ENCODE results near the gene BAZ2B.

The BAZ2B gene

GRCh38 chr2:159546039-159546438 is 70.3 kb downstream of the BAZ2B start:
- ATAC-seq (ENCODE audit: insufficient read depth, low read depth) (no peak), DNase-seq (no peak)
- Histone ChIP-seq H3K4me1 (ENCODE audit: insufficient read depth, low read length) (no peaks in the 10 kb centered on the region), H3K9ac (ENCODE audit: low read depth, low read length) (no peak overlapping the region), H3K4me3 (ENCODE audit: low read depth in 1 of 2, low read length in 2 of 2) (no peak overlapping the region), H3K27me3 (ENCODE audit: insufficient read depth, low read length, poor library complexity) (no peaks in the 10 kb centered on the region), H4K20me1 (ENCODE audit: insufficient read depth, low read length) (no peaks in the 10 kb centered on the region), H2AFZ (ENCODE audit: low read depth, low read length) (no peak overlapping the region), H3K4me2 (ENCODE audit: insufficient read depth, low read length) (no peak overlapping the region), H3K36me3 (ENCODE audit: insufficient read depth, low read length) (no peaks in the 10 kb centered on the region; the same call in 1 of the 2 replicates), H3K27ac (ENCODE audit: low read length) (no peak overlapping the region), H3K79me2 (ENCODE audit: insufficient read depth, low read length) (no peaks in the 10 kb centered on the region), H3K9me3 (ENCODE audit: insufficient read depth, low read length, severe bottlenecking) (peaks cover 2% of the 10 kb centered on the region)
- TF ChIP-seq EZH2 (IDR thresholded peaks at IDR 0.05; ENCODE audit: borderline replicate concordance, low read depth, low read length, severe bottlenecking) (no peak), CTCF (IDR thresholded peaks at IDR 0.05; ENCODE audit: borderline replicate concordance, extremely low read depth, low read length, poor library complexity, severe bottlenecking) (no peak)

- no peaks in the 10 kb centered on the region for H3K79me2 ChIP-seq (ENCODE audit: insufficient read depth, low read length)
- no peaks in the 10 kb centered on the region; the same call in 1 of the 2 replicates for H3K36me3 ChIP-seq (ENCODE audit: insufficient read depth, low read length)
- H3K9me3 ChIP-seq (ENCODE audit: insufficient read depth, low read length, severe bottlenecking), result peaks cover 2% of the 10 kb centered on the region
- no peak overlapping the region for H3K27ac ChIP-seq (ENCODE audit: low read length)
- no peaks in the 10 kb centered on the region for H3K4me1 ChIP-seq (ENCODE audit: insufficient read depth, low read length)
- H2AFZ ChIP-seq (ENCODE audit: low read depth, low read length), result no peak overlapping the region
- DNase-seq (no peak), ATAC-seq (ENCODE audit: insufficient read depth, low read depth) (no peak)
- H3K9ac ChIP-seq (ENCODE audit: low read depth, low read length), result no peak overlapping the region
- H3K4me2 ChIP-seq (ENCODE audit: insufficient read depth, low read length), result no peak overlapping the region
- H3K27me3 ChIP-seq (ENCODE audit: insufficient read depth, low read length, poor library complexity), result no peaks in the 10 kb centered on the region
- TF ChIP-seq CTCF (IDR thresholded peaks at IDR 0.05; ENCODE audit: borderline replicate concordance, extremely low read depth, low read length, poor library complexity, severe bottlenecking) (no peak), EZH2 (IDR thresholded peaks at IDR 0.05; ENCODE audit: borderline replicate concordance, low read depth, low read length, severe bottlenecking) (no peak)
- H4K20me1 ChIP-seq (ENCODE audit: insufficient read depth, low read length), result no peaks in the 10 kb centered on the region
- H3K4me3 ChIP-seq (ENCODE audit: low read depth in 1 of 2, low read length in 2 of 2), result no peak overlapping the region
Observed at GRCh38 chr2:159545085-159545484, 71.3 kb downstream of the BAZ2B start.

GRCh38 chr2:159542101-159542500 is 74.2 kb downstream of the BAZ2B start:
- no peak for DNase-seq
- H3K27ac ChIP-seq (ENCODE audit: low read length), result no peak overlapping the region
- no peaks in the 10 kb centered on the region for H4K20me1 ChIP-seq (ENCODE audit: insufficient read depth, low read length)
- no peaks in the 10 kb centered on the region for H3K79me2 ChIP-seq (ENCODE audit: insufficient read depth, low read length)
- no peak overlapping the region for H2AFZ ChIP-seq (ENCODE audit: low read depth, low read length)
- no peaks in the 10 kb centered on the region for H3K4me1 ChIP-seq (ENCODE audit: insufficient read depth, low read length)
- no peak overlapping the region for H3K4me3 ChIP-seq (ENCODE audit: low read depth in 1 of 2, low read length in 2 of 2)
- no peaks in the 10 kb centered on the region for H3K27me3 ChIP-seq (ENCODE audit: insufficient read depth, low read length, poor library complexity)
- H3K9me3 ChIP-seq (ENCODE audit: insufficient read depth, low read length, severe bottlenecking), result peaks cover 2% of the 10 kb centered on the region
- no peak overlapping the region for H3K9ac ChIP-seq (ENCODE audit: low read depth, low read length)
- TF ChIP-seq CTCF (IDR thresholded peaks at IDR 0.05; ENCODE audit: borderline replicate concordance, extremely low read depth, low read length, poor library complexity, severe bottlenecking) (no peak), EZH2 (IDR thresholded peaks at IDR 0.05; ENCODE audit: borderline replicate concordance, low read depth, low read length, severe bottlenecking) (no peak)
- H3K36me3 ChIP-seq (ENCODE audit: insufficient read depth, low read length), result no peaks in the 10 kb centered on the region; the same call in 1 of the 2 replicates
- no peak for ATAC-seq (ENCODE audit: insufficient read depth, low read depth)
- H3K4me2 ChIP-seq (ENCODE audit: insufficient read depth, low read length), result no peak overlapping the region

GRCh38 chr2:159539701-159540100 is 76.6 kb downstream of the BAZ2B start:
- H4K20me1 ChIP-seq (ENCODE audit: insufficient read depth, low read length), result no peaks in the 10 kb centered on the region
- H3K4me2 ChIP-seq (ENCODE audit: insufficient read depth, low read length), result no peak overlapping the region
- no peaks in the 10 kb centered on the region for H3K4me1 ChIP-seq (ENCODE audit: insufficient read depth, low read length)
- no peak overlapping the region for H3K4me3 ChIP-seq (ENCODE audit: low read depth in 1 of 2, low read length in 2 of 2)
- no peaks in the 10 kb centered on the region for H3K79me2 ChIP-seq (ENCODE audit: insufficient read depth, low read length)
- H2AFZ ChIP-seq (ENCODE audit: low read depth, low read length), result no peak overlapping the region
- H3K27ac ChIP-seq (ENCODE audit: low read length), result no peak overlapping the region
- ATAC-seq (ENCODE audit: insufficient read depth, low read depth), result no peak
- no peak overlapping the region for H3K9ac ChIP-seq (ENCODE audit: low read depth, low read length)
- no peaks in the 10 kb centered on the region; the same call in 1 of the 2 replicates for H3K36me3 ChIP-seq (ENCODE audit: insufficient read depth, low read length)
- DNase-seq, result no peak
- H3K9me3 ChIP-seq (ENCODE audit: insufficient read depth, low read length, severe bottlenecking), result peaks cover 2% of the 10 kb centered on the region
- no peak for TF ChIP-seq CTCF (IDR thresholded peaks at IDR 0.05; ENCODE audit: borderline replicate concordance, extremely low read depth, low read length, poor library complexity, severe bottlenecking)
- no peak for TF ChIP-seq EZH2 (IDR thresholded peaks at IDR 0.05; ENCODE audit: borderline replicate concordance, low read depth, low read length, severe bottlenecking)
- no peaks in the 10 kb centered on the region for H3K27me3 ChIP-seq (ENCODE audit: insufficient read depth, low read length, poor library complexity)
